CD4-positive, alpha-beta T cell treated with Interleukin-6 for 4 hours (primary cell): ENCODE measurements around the gene SEC16A.

Experiments used
- DNase-seq: peaks from one replicate; pipeline ENCODE4 v3.0.0-alpha.2; 2020; ENCODE audit warnings: mixed read lengths

The SEC16A gene

GRCh38 chr9:136395345-136396218, 87.3 kb downstream of the SEC16A start:
- DNase-seq: no peak

- DNase-seq: no peak
Measured at GRCh38 chr9:136395020-136395340, 87.9 kb downstream of the SEC16A start.

- DNase-seq: no peak
Measured at GRCh38 chr9:136394312-136395019, 88.4 kb downstream of the SEC16A start.

GRCh38 chr9:136393531-136393930, 89.3 kb downstream of the SEC16A start:
- no peak for DNase-seq

- no peak for DNase-seq
Measured at GRCh38 chr9:136392538-136393449, 90.0 kb downstream of the SEC16A start.

GRCh38 chr9:136391737-136392537, 90.9 kb downstream of the SEC16A start:
- DNase-seq: no peak
